SU-DHL-6 (cell line): Measurements from ENCODE around the gene TGFBR3L.

Experiments used
- H2AFZ ChIP-seq: fragments of 200-600 bp; sonication (generic); 2 replicates; pipeline ENCODE4 v1.6.1; 2014; ENCODE audit warnings: low read depth, mild to moderate bottlenecking, moderate library complexity, mixed read lengths, antibody characterized with exemption, low read length; ENCODE audit not compliant: severe bottlenecking
- H3F3A ChIP-seq: fragments of 200-600 bp; shearing (Covaris generic); 2 replicates; pipeline ENCODE4 v1.6.0; 2016; ENCODE audit warnings: antibody characterized with exemption, mild to moderate bottlenecking; ENCODE audit not compliant: insufficient read depth
- H3K27ac ChIP-seq: fragments of 200-600 bp; sonication (generic); 2 replicates; pipeline ENCODE4 v1.5.1; 2016; ENCODE audit warnings: low read depth, mild to moderate bottlenecking, low read length, moderate library complexity, mixed read lengths
- H3K27me3 ChIP-seq: fragments of 200-600 bp; sonication (generic), shearing (Covaris generic); 2 replicates; pipeline ENCODE4 v1.6.0; 2014; ENCODE audit warnings: mild to moderate bottlenecking, low read length
- H3K36me3 ChIP-seq: fragments of 200-600 bp; sonication (generic); 2 replicates; pipeline ENCODE4 v1.6.1; 2014; ENCODE audit warnings: mild to moderate bottlenecking, low read length, mixed read lengths
- H3K4me2 ChIP-seq: fragments of 300-600, 200-600 bp; shearing (Covaris generic), sonication (generic); 2 replicates; pipeline ENCODE4 v1.6.0; 2014; ENCODE audit warnings: low read length, low read depth, mild to moderate bottlenecking; ENCODE audit not compliant: poor library complexity, severe bottlenecking
- H3K4me3 ChIP-seq: fragments of 200-600 bp; sonication (generic); 2 replicates; pipeline ENCODE4 v1.5.1; 2014; ENCODE audit warnings: antibody characterized with exemption, low read length, mild to moderate bottlenecking, mixed read lengths; ENCODE audit not compliant: insufficient read depth, poor library complexity, severe bottlenecking
- H3K79me2 ChIP-seq: fragments of 200-600 bp; sonication (generic); 2 replicates; pipeline ENCODE4 v1.6.1; 2014; ENCODE audit warnings: mild to moderate bottlenecking, low read length, moderate library complexity; ENCODE audit not compliant: insufficient read depth
- H3K9ac ChIP-seq: fragments of 200-600 bp; sonication (generic); 2 replicates; pipeline ENCODE4 v1.7.0; 2014; ENCODE audit warnings: mild to moderate bottlenecking, low read length
- H3K9me2 ChIP-seq: fragments of 200-600 bp; sonication (generic); replicated peaks from 2 replicates; pipeline ENCODE4 v1.6.1; 2014; ENCODE audit warnings: low read length; ENCODE audit not compliant: insufficient read depth
- H3K9me3 ChIP-seq: fragments of 200-600 bp; sonication (generic); 2 replicates; pipeline ENCODE4 v1.6.1; 2014; ENCODE audit warnings: low read length, mixed read lengths; ENCODE audit not compliant: insufficient read depth
- H4K20me1 ChIP-seq: fragments of 200-600 bp; sonication (generic); 2 replicates; pipeline ENCODE4 v1.6.1; 2014; ENCODE audit warnings: low read depth, mild to moderate bottlenecking, antibody characterized with exemption, low read length, moderate library complexity, mixed read lengths
- CTCF ChIP-seq: fragments of 200-600 bp; sonication (generic); IDR thresholded peaks from one replicate; pipeline ENCODE4 v1.5.1; 2017; ENCODE audit warnings: antibody characterized with exemption, mild to moderate bottlenecking, low read length, moderate library complexity; ENCODE audit not compliant: insufficient read depth, poor library complexity, severe bottlenecking
- EZH2phosphoT487 ChIP-seq: fragments of 200-600 bp; sonication (generic), shearing (Covaris generic); conservative IDR thresholded peaks from 2 replicates; pipeline ENCODE4 v1.6.1; 2018; ENCODE audit warnings: mild to moderate bottlenecking, antibody characterized with exemption, low read length, moderate library complexity, mixed read lengths

The TGFBR3L gene

GRCh38 chr19:7926021-7926726, 11.5 kb downstream of the TGFBR3L start, which contains the start of gene CTXN1:
Gene CTXN1, minus strand, starts transcription at chr19:7926135. Its CDS starts 597 bp downstream, at chr19:7925538.
- H3K79me2 ChIP-seq: no peaks in the 10 kb centered on the region
- H3K4me3 ChIP-seq: peak within 1 kb of the TSS; percentile 38
- no peaks in the 10 kb centered on the region for H4K20me1 ChIP-seq
- H3K27ac ChIP-seq: no peak within 1 kb of the TSS
- H3K27me3 ChIP-seq: no peaks in the 10 kb centered on the region
- TF ChIP-seq EZH2phosphoT487: no peak
- TF ChIP-seq CTCF: no peak
- H3K36me3 ChIP-seq: no peaks in the 10 kb centered on the region
- H3K9me2 ChIP-seq: no peaks in the 10 kb centered on the region
- H3K9me3 ChIP-seq: no peaks in the 10 kb centered on the region
- H3K9ac ChIP-seq: peak within 1 kb of the TSS; percentile 24; the same call in 1 of the 2 replicates
- H2AFZ ChIP-seq: peak within 1 kb of the TSS; percentile 19
- H3K4me2 ChIP-seq: peak within 1 kb of the TSS; percentile 54
- H3F3A ChIP-seq: peaks cover 5% of the 10 kb centered on the region; the same call in 1 of the 2 replicates

DNA sequence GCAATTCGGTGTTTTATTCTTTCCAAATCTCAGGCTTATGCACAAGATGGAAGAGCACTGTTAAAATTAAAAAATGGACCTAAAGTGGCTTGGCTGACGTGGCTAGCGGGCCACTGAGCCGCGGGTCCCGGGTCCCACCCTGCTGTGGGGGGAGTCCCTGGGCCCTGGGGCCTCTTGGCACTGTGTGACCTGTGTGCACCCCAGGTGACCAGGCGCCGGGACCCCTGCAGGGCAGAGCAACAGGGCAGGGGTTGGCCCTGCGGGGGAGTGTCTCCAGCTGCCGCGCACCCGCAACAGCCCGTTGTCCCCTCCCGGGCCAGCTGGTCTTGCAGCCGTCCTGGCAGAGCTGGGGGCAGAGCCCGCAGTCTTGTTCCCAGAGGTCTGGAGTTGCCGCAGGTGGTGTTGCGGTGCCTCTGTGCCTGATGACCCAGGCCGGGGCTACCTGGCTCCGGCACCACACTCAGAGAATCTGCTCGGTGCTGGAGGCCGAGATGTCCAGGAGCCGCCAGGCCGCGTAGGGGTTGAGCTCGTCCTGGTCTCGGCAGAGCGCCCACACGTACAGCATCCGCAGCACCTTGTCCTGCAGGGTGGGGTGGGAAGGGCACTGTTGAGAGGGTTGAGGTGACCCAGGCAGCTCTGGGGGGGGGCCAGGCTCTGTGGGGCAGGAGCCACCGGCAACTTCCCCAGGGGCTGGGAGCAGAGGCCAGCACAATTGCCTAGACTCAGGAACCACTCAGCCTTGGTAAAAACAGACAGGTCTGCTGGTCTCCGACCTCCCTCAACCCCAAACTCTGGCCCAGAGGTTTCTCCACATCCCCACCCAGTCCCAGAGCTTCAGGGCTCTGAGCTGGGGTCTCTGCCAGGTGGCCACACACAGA, 12.3 kb downstream of the TGFBR3L start:
- H3K79me2 ChIP-seq: no peaks in the 10 kb centered on the region
- H3K4me3 ChIP-seq: no peak overlapping the region
- TF ChIP-seq CTCF: no peak
- no peak for TF ChIP-seq EZH2phosphoT487
- H3K9me3 ChIP-seq: no peaks in the 10 kb centered on the region
- H3K27me3 ChIP-seq: no peaks in the 10 kb centered on the region
- no peak overlapping the region for H2AFZ ChIP-seq
- no peak overlapping the region for H3K9ac ChIP-seq
- H3K9me2 ChIP-seq: no peaks in the 10 kb centered on the region
- no peak overlapping the region for H3K27ac ChIP-seq
- H3K4me2 ChIP-seq: no peak overlapping the region
- peaks cover 5% of the 10 kb centered on the region; the same call in 1 of the 2 replicates for H3F3A ChIP-seq
- no peaks in the 10 kb centered on the region for H4K20me1 ChIP-seq
- no peaks in the 10 kb centered on the region for H3K36me3 ChIP-seq

DNA sequence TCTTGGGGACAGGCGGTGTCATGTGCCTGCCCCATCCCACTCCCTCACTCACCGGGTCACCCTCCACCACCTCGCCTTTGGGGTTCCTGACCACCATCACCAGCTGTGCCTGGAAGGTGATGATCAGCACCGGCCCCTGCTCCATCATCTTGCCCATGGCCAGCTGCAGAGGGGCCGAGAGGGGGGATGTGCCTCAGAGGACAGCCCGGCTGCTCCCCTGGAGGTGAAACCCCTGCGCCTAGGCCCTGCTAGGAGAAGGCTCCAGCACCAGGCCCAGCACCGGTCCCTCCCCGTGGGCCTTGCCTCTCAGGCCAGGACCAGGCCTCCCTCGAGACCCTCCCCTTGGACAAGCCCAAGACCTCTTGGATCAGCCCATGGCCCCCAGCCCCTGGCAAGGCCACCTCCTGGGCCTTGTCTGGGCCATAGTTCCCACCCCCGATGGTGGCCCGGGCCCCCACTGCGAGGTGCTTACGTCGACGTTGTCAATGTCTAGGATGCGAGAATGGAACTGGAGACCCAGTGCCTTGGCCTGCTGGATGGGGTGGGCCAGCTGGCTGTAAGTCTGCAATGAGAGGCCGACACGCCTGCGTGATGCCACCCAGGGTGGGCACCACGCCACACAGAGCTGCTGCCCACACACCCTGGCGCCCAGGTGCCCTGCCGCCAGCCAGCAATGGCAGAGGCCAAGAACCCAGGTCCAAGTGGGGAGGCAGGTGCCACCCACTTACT, 13.1 kb downstream of the TGFBR3L start:
- Histone ChIP-seq H3K27ac (no peak overlapping the region), H3F3A (peaks cover 5% of the 10 kb centered on the region; the same call in 1 of the 2 replicates)

More for the DNA sequence above, 13.1 kb downstream of the TGFBR3L start:
- Histone ChIP-seq H3K9ac (no peak overlapping the region), H3K9me2 (no peaks in the 10 kb centered on the region), H3K36me3 (no peaks in the 10 kb centered on the region), H3K4me3 (no peak overlapping the region), H4K20me1 (no peaks in the 10 kb centered on the region), H2AFZ (no peak overlapping the region), H3K4me2 (no peak overlapping the region), H3K79me2 (no peaks in the 10 kb centered on the region), H3K27me3 (no peaks in the 10 kb centered on the region), H3K9me3 (no peaks in the 10 kb centered on the region)
- TF ChIP-seq CTCF: no peak
